HCT116 (cell line): ENCODE results near the gene F2R. TPM values are rescaled to one million over a fixed set of nuclear protein-coding genes. Genes with fewer than 3 reads are reported as not detected.

Experiments
- ATAC-seq: fragments of 200-7000 bp; cut with Tn5 transposase; 2 replicates; pipeline ENCODE4 v1.9.1; 2020; ENCODE audit warnings: mild to moderate bottlenecking, moderate library complexity
- BruUV-seq: library from RNA; stranded (reverse); fragments of 400-500 nt; replicated peaks from 2 replicates; lab custom pipeline; 2021; lab: Mats Ljungman, UMichigan
- CTCF ChIA-PET: fragments of 300-600 bp; sonication (Branson Sonifier 250); formaldehyde crosslinking; loops from one replicate; lab custom pipeline; 2021; ENCODE audit warnings: antibody characterized with exemption; lab: Charles Lee
- POLR2A ChIA-PET: fragments of 300-600, 350-600 bp; sonication (Branson Sonifier 250); formaldehyde crosslinking; loops from one replicate; lab custom pipeline; 2021; ENCODE audit warnings: antibody characterized with exemption; lab: Charles Lee
- RAD21 ChIA-PET, 2 experiments: fragments of 300-600 bp; sonication (Branson Sonifier 250); formaldehyde crosslinking; loops; one replicate each; lab custom pipeline; 2023; ENCODE audit warnings: low total read pairs in 2 of 2; ENCODE audit not compliant: uncharacterized antibody in 2 of 2, unreplicated experiment in 2 of 2, low non-redundant PET in 1 of 2; lab: Charles Lee
- DNase-seq: peaks from one replicate; pipeline ENCODE4 v3.0.0-alpha.2; 2010; ENCODE audit warnings: low read depth, low spot score
- H2AFZ ChIP-seq: fragments of 200-600 bp; shearing (Covaris generic), sonication (generic); 2 replicates; pipeline ENCODE4 v1.6.1; 2017; ENCODE audit warnings: low read depth, mixed run types, mixed read lengths, antibody characterized with exemption, low read length; ENCODE audit not compliant: poor library complexity, severe bottlenecking
- H3K27ac ChIP-seq: 2 replicates; pipeline ENCODE4 v1.5.1; 2012; ENCODE audit warnings: low read depth, low read length
- H3K27me3 ChIP-seq: fragments of 200-600 bp; sonication (generic); 2 replicates; pipeline ENCODE4 v1.6.1; 2016; ENCODE audit warnings: mixed run types, low read length, mixed read lengths; ENCODE audit not compliant: insufficient read depth
- H3K36me3 ChIP-seq, 2 experiments: fragments of 200-500 bp in 1 of 2; fragments of 200-600 bp in 1 of 2; sonication (Bioruptor generic) in 1 of 2; sonication (generic) in 1 of 2; 2 replicates each; pipeline versions ENCODE4 v1.5.1 to v1.6.1; 2014 to 2016; ENCODE audit warnings: low read length in 2 of 2, inconsistent platforms in 1 of 2, mixed read lengths in 1 of 2, mixed run types in 1 of 2; ENCODE audit not compliant: insufficient read depth in 2 of 2, control insufficient read depth in 1 of 2
- H3K4me1 ChIP-seq, 2 experiments: fragments of 200-600 bp in 1 of 2; sonication (generic) in 1 of 2; 2 replicates each; pipeline versions ENCODE4 v1.5.1 to v1.6.1; 2012 to 2017; ENCODE audit warnings: low read length in 2 of 2, inconsistent platforms in 1 of 2, mild to moderate bottlenecking in 1 of 2, mixed read lengths in 1 of 2, mixed run types in 1 of 2, moderate library complexity in 1 of 2; ENCODE audit not compliant: insufficient read depth in 2 of 2, control insufficient read depth in 1 of 2
- H3K4me2 ChIP-seq: fragments of 200-600 bp; sonication (generic); 2 replicates; pipeline ENCODE4 v1.6.1; 2017; ENCODE audit warnings: mixed run types, low read length, mixed read lengths
- H3K4me3 ChIP-seq, 2 experiments: fragments of 200-600 bp in 1 of 2; sonication (generic) in 1 of 2; replicated peaks in 1 of 2; 2 replicates each; pipeline ENCODE4 v1.5.1; 2011 to 2016; ENCODE audit warnings: low read length in 2 of 2, control low read depth in 1 of 2, low read depth in 1 of 2, mild to moderate bottlenecking in 1 of 2, mixed read lengths in 1 of 2, mixed run types in 1 of 2
- H3K79me2 ChIP-seq: fragments of 200-600 bp; sonication (generic); 2 replicates; pipeline ENCODE4 v1.6.1; 2017; ENCODE audit warnings: mild to moderate bottlenecking, mixed run types, low read length, moderate library complexity, mixed read lengths; ENCODE audit not compliant: insufficient read depth
- H3K9ac ChIP-seq: fragments of 200-600 bp; sonication (generic); 2 replicates; pipeline ENCODE4 v1.6.1; 2016; ENCODE audit warnings: low read length, mixed read lengths
- H3K9me2 ChIP-seq: fragments of 200-600 bp; sonication (generic), shearing (Covaris generic); 2 replicates; pipeline ENCODE4 v1.6.1; 2017; ENCODE audit warnings: mixed run types, mild to moderate bottlenecking, moderate library complexity; ENCODE audit not compliant: insufficient read depth
- H3K9me3 ChIP-seq, 2 experiments: fragments of 200-500 bp in 1 of 2; fragments of 200-600 bp in 1 of 2; sonication (Bioruptor generic) in 1 of 2; sonication (generic) in 1 of 2; 2 replicates each; pipeline ENCODE4 v1.6.1; 2014 to 2017; ENCODE audit warnings: low read length in 2 of 2, mixed read lengths in 2 of 2, inconsistent platforms in 1 of 2, low read depth in 1 of 2, mild to moderate bottlenecking in 1 of 2, mixed run types in 1 of 2, moderate library complexity in 1 of 2; ENCODE audit not compliant: control insufficient read depth in 1 of 2, insufficient read depth in 1 of 2
- H4K20me1 ChIP-seq: fragments of 200-600 bp; sonication (generic), shearing (Covaris generic); 2 replicates; pipeline ENCODE4 v1.6.1; 2017; ENCODE audit warnings: mixed run types, mild to moderate bottlenecking, moderate library complexity; ENCODE audit not compliant: insufficient read depth
- ATF3 ChIP-seq: IDR thresholded peaks from 2 replicates; pipeline ENCODE4 v1.6.1; 2012
- CBX3 ChIP-seq: IDR thresholded peaks from 2 replicates; pipeline ENCODE4 v1.6.1; 2012; ENCODE audit warnings: low read depth
- CEBPB ChIP-seq: IDR thresholded peaks from 2 replicates; pipeline ENCODE4 v1.6.1; 2012; ENCODE audit warnings: low read depth
- EGR1 ChIP-seq: IDR thresholded peaks from 2 replicates; pipeline ENCODE4 v1.6.1; 2012; ENCODE audit warnings: low read depth
- ELF1 ChIP-seq: IDR thresholded peaks from 2 replicates; pipeline ENCODE4 v1.6.1; 2012; ENCODE audit warnings: low read depth, borderline replicate concordance
- EZH2 ChIP-seq: fragments of 200-600 bp; sonication (generic); IDR thresholded peaks from 2 replicates; pipeline ENCODE4 v1.6.1; 2017; ENCODE audit warnings: antibody characterized with exemption, mixed run types
- EZH2phosphoT487 ChIP-seq: fragments of 200-600 bp; IDR thresholded peaks from 2 replicates; pipeline ENCODE4 v1.6.1; 2018; ENCODE audit warnings: antibody characterized with exemption, borderline replicate concordance
- FOSL1 ChIP-seq: IDR thresholded peaks from 2 replicates; pipeline ENCODE4 v1.6.1; 2012; ENCODE audit warnings: low read depth
- JUND ChIP-seq: IDR thresholded peaks from 2 replicates; pipeline ENCODE4 v1.6.1; 2012
- MAX ChIP-seq: IDR thresholded peaks from 2 replicates; pipeline ENCODE4 v1.6.1; 2012
- POLR2A ChIP-seq: IDR thresholded peaks from 2 replicates; pipeline ENCODE4 v1.7.0; 2011; ENCODE audit warnings: borderline replicate concordance; ENCODE audit not compliant: insufficient read depth, insufficient read length; ENCODE audit errors: extremely low read depth
- POLR2AphosphoS5 ChIP-seq: IDR thresholded peaks from 2 replicates; pipeline ENCODE4 v1.6.1; 2011; ENCODE audit warnings: mild to moderate bottlenecking, low read depth, low read length, moderate library complexity
- RAD21 ChIP-seq: IDR thresholded peaks from 2 replicates; pipeline ENCODE4 v1.6.1; 2012; ENCODE audit warnings: low read depth, mild to moderate bottlenecking
- SIN3A ChIP-seq: IDR thresholded peaks from 2 replicates; pipeline ENCODE4 v1.6.1; 2012; ENCODE audit warnings: low read depth
- SP1 ChIP-seq: IDR thresholded peaks from 2 replicates; pipeline ENCODE4 v1.6.1; 2012; ENCODE audit warnings: low read depth
- SRF ChIP-seq: IDR thresholded peaks from 2 replicates; pipeline ENCODE4 v1.6.1; 2012; ENCODE audit warnings: low read depth
- YY1 ChIP-seq: IDR thresholded peaks from 2 replicates; pipeline ENCODE4 v1.6.1; 2011; ENCODE audit warnings: low read length, low read depth, moderate library complexity, mild to moderate bottlenecking; ENCODE audit not compliant: insufficient replicate concordance; ENCODE audit errors: extremely low read depth
- ZNF274 ChIP-seq: fragments of 200-500 bp; sonication (Bioruptor generic); IDR thresholded peaks from 2 replicates; pipeline ENCODE4 v1.6.1; 2014; ENCODE audit warnings: mild to moderate bottlenecking, low read depth, low read length, inconsistent platforms
- intact Hi-C: fragments of 100-400 bp; cut with micrococcal nuclease; formaldehyde crosslinking; loops from 2 replicates; pipeline ENCODE4 v1.10.0; 2022
- total RNA-seq: library from RNA; stranded (reverse); gene quantifications from one replicate; pipeline ENCODE4 v1.2.1, GENCODE V29; 2021; ENCODE audit not compliant: unreplicated experiment

Gene F2R
- total RNA-seq, 1 experiment from 2014 or later = 16.6 TPM

- no peak for TF ChIP-seq ATF3
- no peak for TF ChIP-seq SP1
- TF ChIP-seq ZNF274 = no peak
Observed at GRCh38 chr5:76684756-76685519, 31.0 kb upstream of the F2R start (continued).

GRCh38 chr5:76685704-76686103 lies 30.2 kb upstream of the F2R start:
- H4K20me1 ChIP-seq = no peaks in the 10 kb centered on the region
- CTCF ChIA-PET = no interaction called here
- no peak overlapping the region for H3K27ac ChIP-seq
- no peaks in the 10 kb centered on the region for H3K36me3 ChIP-seq
- TF ChIP-seq ELF1 (no peak), MAX (no peak), SP1 (no peak), JUND (no peak), POLR2AphosphoS5 (no peak), SRF (no peak), SIN3A (no peak), POLR2A (no peak), ZNF274 (no peak), EZH2 (no peak), EGR1 (no peak), RAD21 (no peak), EZH2phosphoT487 (no peak), ATF3 (no peak), CBX3 (no peak), YY1 (no peak), FOSL1 (no peak), CEBPB (no peak)
- RAD21 ChIA-PET = no interaction called here
- POLR2A ChIA-PET = no interaction called here
- 0 out of 2 replicates have a peak, but pooled peaks cover 3% of the 10 kb centered on the region for H3K9me2 ChIP-seq
- BruUV-seq = no TSS peak
- no peaks in the 10 kb centered on the region for H3K27me3 ChIP-seq
- H3K9ac ChIP-seq = no peak overlapping the region
- intact Hi-C loops = no loop called here
- no peak overlapping the region for H3K4me3 ChIP-seq
- peak overlapping the region; percentile 22 for H2AFZ ChIP-seq
- ATAC-seq (no peak), DNase-seq (no peak)
- H3K4me1 ChIP-seq = peaks cover 14 to 25% of the 10 kb centered on the region in 2 experiments
- no peaks in the 10 kb centered on the region for H3K79me2 ChIP-seq
- H3K9me3 ChIP-seq = no peaks in the 10 kb centered on the region
- no peak overlapping the region for H3K4me2 ChIP-seq
